ENCODE measurements around the gene NAA80. TPM values are rescaled to one million over a fixed set of nuclear protein-coding genes. Genes with fewer than 3 reads are reported as not detected.

The NAA80 gene
- total RNA-seq, 1 experiment from 2014 or later: 25.2 TPM

DNA sequence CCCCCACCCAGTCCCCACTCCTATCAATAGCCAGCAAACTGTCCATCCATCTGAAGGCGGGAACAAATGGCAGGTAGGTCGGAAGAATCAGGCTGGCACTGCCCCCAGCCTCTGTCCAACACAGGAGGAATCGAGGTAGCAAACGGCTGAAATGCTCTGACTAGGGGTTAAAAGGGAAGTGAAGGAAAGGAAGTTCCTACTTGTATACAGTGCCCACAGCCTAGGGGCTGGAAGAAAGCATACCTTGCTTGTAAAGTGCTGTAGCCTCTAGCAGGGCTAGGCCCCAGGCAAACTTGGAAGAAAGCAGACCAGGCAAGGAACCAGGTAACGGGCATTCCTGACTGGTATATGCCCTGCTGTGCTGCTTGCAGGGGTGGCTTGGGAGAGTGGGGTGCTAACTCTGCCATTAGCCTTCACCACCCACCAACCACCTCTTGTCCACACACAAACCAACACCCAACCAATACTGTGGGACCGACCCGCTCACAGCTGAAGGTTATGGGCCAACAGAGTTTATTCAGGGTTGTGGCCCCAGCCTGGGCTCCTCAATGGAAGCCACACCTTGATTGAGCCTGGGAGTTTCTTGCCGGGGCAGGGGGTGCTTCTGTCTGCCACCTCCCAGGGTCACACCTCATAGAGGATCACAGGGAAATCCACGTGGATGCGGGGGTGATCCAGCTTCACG lies 26.4 kb upstream of the NAA80 start:
- Histone ChIP-seq H3F3A (ENCODE audit: insufficient read depth, low read depth) (peaks cover 21% of the 10 kb centered on the region), H3K9me3 (ENCODE audit: insufficient read depth, low read depth) (no peaks in the 10 kb centered on the region), H4K20me1 (ENCODE audit: insufficient read depth) (no peaks in the 10 kb centered on the region; the same call in 1 of the 2 replicates), H3K4me3 (no peak overlapping the region), H3K9me2 (ENCODE audit: insufficient read depth) (no peaks in the 10 kb centered on the region), H3K4me1 (replicated peaks; ENCODE audit: insufficient read depth) (peaks cover 3% of the 10 kb centered on the region; the same call in 1 of the 2 replicates), H3K4me2 (no peak overlapping the region), H3K27me3 (ENCODE audit: insufficient read depth, low read depth) (no peaks in the 10 kb centered on the region), H3K36me3 (ENCODE audit: low read depth) (no peaks in the 10 kb centered on the region), H2AFZ (no peak overlapping the region), H3K79me2 (ENCODE audit: low read depth) (peaks cover 19% of the 10 kb centered on the region), H3K27ac (no peak overlapping the region)
- ChIA-PET CTCF (interaction anchor here (1.6 kb wide), 1 partner anchor 22 kb away, joined by 4 read pairs; the partner anchor contains the start of gene HYAL1), POLR2A (ENCODE audit: unreplicated experiment) (no interaction called here)
- TF ChIP-seq, protein P1, sequence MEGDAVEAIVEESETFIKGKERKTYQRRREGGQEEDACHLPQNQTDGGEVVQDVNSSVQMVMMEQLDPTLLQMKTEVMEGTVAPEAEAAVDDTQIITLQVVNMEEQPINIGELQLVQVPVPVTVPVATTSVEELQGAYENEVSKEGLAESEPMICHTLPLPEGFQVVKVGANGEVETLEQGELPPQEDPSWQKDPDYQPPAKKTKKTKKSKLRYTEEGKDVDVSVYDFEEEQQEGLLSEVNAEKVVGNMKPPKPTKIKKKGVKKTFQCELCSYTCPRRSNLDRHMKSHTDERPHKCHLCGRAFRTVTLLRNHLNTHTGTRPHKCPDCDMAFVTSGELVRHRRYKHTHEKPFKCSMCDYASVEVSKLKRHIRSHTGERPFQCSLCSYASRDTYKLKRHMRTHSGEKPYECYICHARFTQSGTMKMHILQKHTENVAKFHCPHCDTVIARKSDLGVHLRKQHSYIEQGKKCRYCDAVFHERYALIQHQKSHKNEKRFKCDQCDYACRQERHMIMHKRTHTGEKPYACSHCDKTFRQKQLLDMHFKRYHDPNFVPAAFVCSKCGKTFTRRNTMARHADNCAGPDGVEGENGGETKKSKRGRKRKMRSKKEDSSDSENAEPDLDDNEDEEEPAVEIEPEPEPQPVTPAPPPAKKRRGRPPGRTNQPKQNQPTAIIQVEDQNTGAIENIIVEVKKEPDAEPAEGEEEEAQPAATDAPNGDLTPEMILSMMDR (conservative IDR thresholded peaks at IDR 0.05): no peak
- TF ChIP-seq EZH2 (IDR thresholded peaks at IDR 0.05; ENCODE audit: low read depth): no peak
- intact Hi-C loops (cut with micrococcal nuclease; ENCODE audit: unreplicated experiment): no loop called here
- BruUV-seq (replicated peaks): no TSS peak
- DNase-seq: no peak

DNA sequence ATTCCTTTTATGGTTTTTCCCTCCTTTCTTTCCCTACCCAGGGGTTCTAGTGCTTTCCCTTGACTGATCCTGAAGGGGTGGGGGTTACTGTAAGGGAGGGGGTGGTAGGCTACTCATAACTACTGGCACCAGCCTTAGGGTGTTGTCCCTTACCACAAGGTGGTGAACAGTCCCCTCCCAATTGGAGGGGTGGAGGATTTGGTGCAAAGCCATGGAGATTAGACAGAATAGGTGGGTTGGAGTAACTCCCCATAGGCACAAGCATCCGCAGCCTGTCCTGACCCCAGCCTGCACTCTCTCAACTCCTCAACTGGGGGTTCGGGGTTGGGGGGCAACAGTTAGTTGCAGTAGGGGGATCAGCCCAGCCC lies 25.9 kb upstream of the NAA80 start:
- Histone ChIP-seq H3K9me2 (ENCODE audit: insufficient read depth) (no peaks in the 10 kb centered on the region), H3K4me2 (no peak overlapping the region), H2AFZ (no peak overlapping the region), H3K27ac (no peak overlapping the region), H3K4me1 (replicated peaks; ENCODE audit: insufficient read depth) (peaks cover 7% of the 10 kb centered on the region), H3K36me3 (ENCODE audit: low read depth) (no peaks in the 10 kb centered on the region), H3K79me2 (ENCODE audit: low read depth) (peaks cover 24% of the 10 kb centered on the region), H4K20me1 (ENCODE audit: insufficient read depth) (peaks cover 3% of the 10 kb centered on the region; the same call in 1 of the 2 replicates), H3K9me3 (ENCODE audit: insufficient read depth, low read depth) (no peaks in the 10 kb centered on the region), H3F3A (ENCODE audit: insufficient read depth, low read depth) (peaks cover 21% of the 10 kb centered on the region), H3K4me3 (no peak overlapping the region), H3K27me3 (ENCODE audit: insufficient read depth, low read depth) (no peaks in the 10 kb centered on the region)
- CTCF ChIA-PET: interaction anchor here (1.6 kb wide), 1 partner anchor 22 kb away, joined by 4 read pairs; the partner anchor contains the start of gene HYAL1
- no TSS peak for BruUV-seq (replicated peaks)
- TF ChIP-seq, protein P1 (conservative IDR thresholded peaks at IDR 0.05): no peak
- TF ChIP-seq EZH2 (IDR thresholded peaks at IDR 0.05; ENCODE audit: low read depth): no peak
- intact Hi-C loops (cut with micrococcal nuclease; ENCODE audit: unreplicated experiment): no loop called here
- POLR2A ChIA-PET (ENCODE audit: unreplicated experiment): no interaction called here
- DNase-seq: no peak

DNA sequence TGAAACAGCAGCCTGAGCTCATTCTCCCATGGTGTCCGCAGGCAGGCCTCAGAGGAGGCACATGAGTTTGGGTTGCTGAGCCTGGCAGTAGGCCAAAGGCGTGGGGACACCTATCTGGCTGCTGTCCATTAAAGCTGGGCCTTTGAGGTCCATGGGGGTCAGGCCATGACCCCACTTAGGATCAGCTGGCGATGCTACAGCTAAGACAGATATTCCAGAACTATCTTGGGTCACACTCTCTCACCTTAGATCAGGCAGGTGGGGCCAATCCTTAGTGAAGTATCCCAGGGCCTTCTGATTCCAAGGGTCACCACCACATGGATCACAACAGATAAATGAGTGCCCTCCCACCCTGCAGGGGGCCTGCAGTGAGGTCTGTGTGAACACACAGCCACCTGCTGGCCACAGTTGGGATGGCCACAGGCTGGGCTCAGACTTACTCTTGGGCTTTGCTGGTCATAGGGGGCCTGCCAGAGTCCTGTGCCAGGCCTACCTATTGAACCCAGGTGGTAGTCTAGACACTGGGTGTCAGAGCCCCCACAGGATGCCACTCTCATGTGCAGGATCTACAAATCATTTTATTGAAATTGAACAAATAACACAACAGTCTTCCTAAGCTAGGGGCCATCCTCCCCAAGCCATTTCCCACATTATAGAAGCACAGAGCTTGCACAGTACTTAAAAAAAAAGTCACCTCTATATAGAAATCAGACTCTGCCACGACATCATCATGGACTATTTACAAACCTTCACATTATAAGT lies 25.3 kb upstream of the NAA80 start:
- Histone ChIP-seq H3K4me3 (no peak overlapping the region), H3K4me2 (no peak overlapping the region), H3K36me3 (ENCODE audit: low read depth) (peaks cover 1% of the 10 kb centered on the region; the same call in 1 of the 2 replicates), H3K27ac (no peak overlapping the region), H3F3A (ENCODE audit: insufficient read depth, low read depth) (peaks cover 15% of the 10 kb centered on the region), H3K9me2 (ENCODE audit: insufficient read depth) (no peaks in the 10 kb centered on the region), H3K79me2 (ENCODE audit: low read depth) (peaks cover 30% of the 10 kb centered on the region), H4K20me1 (ENCODE audit: insufficient read depth) (peaks cover 4% of the 10 kb centered on the region; the same call in 1 of the 2 replicates), H3K9me3 (ENCODE audit: insufficient read depth, low read depth) (no peaks in the 10 kb centered on the region), H3K27me3 (ENCODE audit: insufficient read depth, low read depth) (no peaks in the 10 kb centered on the region), H3K4me1 (replicated peaks; ENCODE audit: insufficient read depth) (peaks cover 10% of the 10 kb centered on the region), H2AFZ (no peak overlapping the region)
- no TSS peak for BruUV-seq (replicated peaks)
- peak; percentile 45 to 68 for DNase-seq
- POLR2A ChIA-PET (ENCODE audit: unreplicated experiment): interaction anchor here (0.5 to 0.6 kb wide), 2 partner anchors 11 to 48 kb away, joined by 5 to 12 read pairs; no protein-coding TSS in a partner anchor
- CTCF ChIA-PET: interaction anchor here (0.5 to 1.6 kb wide), 4 partner anchors 21 to 98 kb away, joined by 3 to 10 read pairs (median 4); partner anchors contain the start of gene HYAL1
- intact Hi-C loops (cut with micrococcal nuclease; ENCODE audit: unreplicated experiment): loop anchor here (1.0 kb wide), 3 partner anchors 50 to 97 kb away; no protein-coding TSS in a partner anchor
- TF ChIP-seq EZH2 (IDR thresholded peaks at IDR 0.05; ENCODE audit: low read depth): no peak
- TF ChIP-seq, protein P1 (conservative IDR thresholded peaks at IDR 0.05): peak; percentile 88

Data from PC-9 (cell line).